GM12892 (cell line): ENCODE results near the gene CEP104.

ENCODE experiments used
- POLR2A ChIP-seq: IDR thresholded peaks from 2 replicates; pipeline ENCODE4 v1.6.1; 2011; ENCODE audit warnings: low read depth, low read length, control low read depth
- POLR2AphosphoS5 ChIP-seq: IDR thresholded peaks from 2 replicates; pipeline ENCODE4 v1.6.1; 2011; ENCODE audit warnings: low read depth, low read length, control low read depth
- TAF1 ChIP-seq: IDR thresholded peaks from 2 replicates; pipeline ENCODE4 v1.6.1; 2011; ENCODE audit warnings: low read depth, mild to moderate bottlenecking, control low read depth, low read length, borderline replicate concordance

GRCh38 chr1:3787745-3788605 is 69.0 kb downstream of the CEP104 start:
- no peak for TF ChIP-seq POLR2A
- TF ChIP-seq POLR2AphosphoS5, result no peak
- no peak for TF ChIP-seq TAF1
